SK-N-SH treated with all-trans-retinoic acid at 6 μM for 48 hours (cell line): ENCODE data around the gene EXOC3L2.

Experiments
- BACH2 ChIP-seq: fragments of 250-450 bp; sonication (Bioruptor Pico); IDR thresholded peaks from 2 replicates; pipeline ENCODE4 v1.9.0; 2021; ENCODE audit warnings: mild to moderate bottlenecking, borderline replicate concordance
- CSRNP3 ChIP-seq: fragments of 250-450 bp; sonication (Bioruptor Pico); IDR thresholded peaks from 2 replicates; pipeline ENCODE4 v1.5.1; 2021; ENCODE audit warnings: mild to moderate bottlenecking, moderate library complexity
- ESRRG ChIP-seq: fragments of 250-450 bp; sonication (Bioruptor Pico); IDR thresholded peaks from 2 replicates; pipeline ENCODE4 v1.6.1; 2021; ENCODE audit warnings: mild to moderate bottlenecking
- OSR1 ChIP-seq: fragments of 250-450 bp; sonication (Bioruptor Pico); IDR thresholded peaks from 2 replicates; pipeline ENCODE4 v1.8.0; 2022; ENCODE audit warnings: moderate library complexity, mild to moderate bottlenecking, inconsistent platforms
- RARB ChIP-seq: fragments of 250-450 bp; sonication (Bioruptor Pico); IDR thresholded peaks from 2 replicates; pipeline ENCODE4 v1.8.0; 2021; ENCODE audit warnings: mild to moderate bottlenecking, moderate library complexity
- ZC3H10 ChIP-seq: fragments of 250-450 bp; sonication (Bioruptor Pico); IDR thresholded peaks from 2 replicates; pipeline ENCODE4 v1.5.1; 2021; ENCODE audit warnings: mild to moderate bottlenecking, moderate library complexity
- ZNF70 ChIP-seq: fragments of 450-650 bp; formaldehyde crosslinking; IDR thresholded peaks from 2 replicates; pipeline ENCODE4 v1.5.0; 2020; ENCODE audit warnings: mild to moderate bottlenecking, moderate library complexity
- ZNF8 ChIP-seq: fragments of 450-650 bp; formaldehyde crosslinking; IDR thresholded peaks from 2 replicates; pipeline ENCODE4 v1.5.0; 2020; ENCODE audit warnings: mild to moderate bottlenecking, moderate library complexity
- TF ChIP-seq, protein P1 (sequence below): fragments of 250-450 bp; sonication (Bioruptor Pico); IDR thresholded peaks from 2 replicates; pipeline ENCODE4 v1.8.0; 2020; ENCODE audit warnings: mild to moderate bottlenecking, moderate library complexity, borderline replicate concordance

DNA sequence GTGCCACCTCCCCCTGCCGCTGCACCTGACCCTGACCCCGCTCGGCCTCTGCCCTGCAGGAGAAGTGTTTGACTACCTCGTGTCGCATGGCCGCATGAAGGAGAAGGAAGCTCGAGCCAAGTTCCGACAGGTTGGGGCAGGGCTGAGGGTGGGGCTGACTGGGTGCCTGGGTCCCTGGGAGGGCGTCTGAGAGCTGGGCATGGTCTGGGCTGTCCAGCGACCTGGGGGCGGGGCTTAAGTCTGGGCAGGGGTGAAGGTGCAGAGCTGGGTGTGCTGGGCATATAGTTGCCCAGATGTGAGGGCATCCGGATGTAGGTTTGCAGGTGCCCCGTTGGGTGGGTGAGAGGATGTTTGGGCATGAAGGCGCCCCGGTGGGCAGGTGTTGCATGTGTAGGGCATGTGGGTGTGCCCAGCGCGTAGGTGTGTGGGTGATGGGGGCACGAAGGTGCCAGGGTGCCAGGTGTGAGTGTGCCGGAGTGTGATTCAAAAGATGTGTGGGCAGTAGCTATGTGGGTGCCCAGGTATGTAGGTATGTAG, 19.6 kb upstream of the EXOC3L2 start:
- TF ChIP-seq OSR1 (CRISPR knock-in tag) (no peak), BACH2 (CRISPR knock-in tag) (no peak), RARB (CRISPR knock-in tag) (no peak), ZC3H10 (CRISPR knock-in tag) (no peak), ZNF8 (CRISPR knock-in tag) (no peak), ZNF70 (CRISPR knock-in tag) (no peak), CSRNP3 (CRISPR knock-in tag) (no peak), ESRRG (CRISPR knock-in tag) (no peak)
- TF ChIP-seq, protein P1, sequence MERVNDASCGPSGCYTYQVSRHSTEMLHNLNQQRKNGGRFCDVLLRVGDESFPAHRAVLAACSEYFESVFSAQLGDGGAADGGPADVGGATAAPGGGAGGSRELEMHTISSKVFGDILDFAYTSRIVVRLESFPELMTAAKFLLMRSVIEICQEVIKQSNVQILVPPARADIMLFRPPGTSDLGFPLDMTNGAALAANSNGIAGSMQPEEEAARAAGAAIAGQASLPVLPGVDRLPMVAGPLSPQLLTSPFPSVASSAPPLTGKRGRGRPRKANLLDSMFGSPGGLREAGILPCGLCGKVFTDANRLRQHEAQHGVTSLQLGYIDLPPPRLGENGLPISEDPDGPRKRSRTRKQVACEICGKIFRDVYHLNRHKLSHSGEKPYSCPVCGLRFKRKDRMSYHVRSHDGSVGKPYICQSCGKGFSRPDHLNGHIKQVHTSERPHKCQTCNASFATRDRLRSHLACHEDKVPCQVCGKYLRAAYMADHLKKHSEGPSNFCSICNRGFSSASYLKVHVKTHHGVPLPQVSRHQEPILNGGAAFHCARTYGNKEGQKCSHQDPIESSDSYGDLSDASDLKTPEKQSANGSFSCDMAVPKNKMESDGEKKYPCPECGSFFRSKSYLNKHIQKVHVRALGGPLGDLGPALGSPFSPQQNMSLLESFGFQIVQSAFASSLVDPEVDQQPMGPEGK (CRISPR knock-in tag): no peak
